Measurements from ENCODE around the gene U2SURP. TPM values are rescaled to one million over a fixed set of nuclear protein-coding genes. Genes with fewer than 3 reads are reported as not detected.
A peak's percentile ranks its signal among the peaks of the same experiment; 100 is the strongest.

Gene U2SURP
- total and polyA plus RNA-seq, 2 donors (not counting 3 experiments of a cell fraction or from before 2014, with no cell fraction given), result 12.6 to 92.4 TPM

DNA sequence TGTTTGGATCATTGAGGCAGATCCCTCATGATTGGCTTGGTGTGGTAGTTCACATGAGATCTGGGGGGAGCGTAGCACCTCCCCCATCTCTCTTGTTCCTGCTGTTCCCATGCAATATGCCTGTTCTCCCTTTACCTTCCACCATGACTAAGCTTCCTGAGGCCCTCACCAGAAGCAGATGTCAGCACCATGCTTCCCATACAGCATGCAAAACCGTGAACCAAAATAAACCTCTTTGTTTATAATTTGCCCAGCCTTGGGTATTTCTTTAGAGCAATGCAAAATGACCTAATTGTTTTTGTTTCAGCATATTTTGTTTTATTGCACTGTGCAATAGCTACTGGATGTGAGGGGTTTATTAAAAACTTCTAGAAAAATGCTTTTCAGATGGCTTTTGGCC, 61.6 kb downstream of the U2SURP start:
- Histone ChIP-seq H3K4me2 (ENCODE audit: insufficient read depth, low read length) (no peak overlapping the region), H4K20me1 (replicated peaks; ENCODE audit: control insufficient read depth, extremely low read depth, insufficient read depth, low read length) (no peaks in the 10 kb centered on the region), H3K27ac (ENCODE audit: insufficient read depth, low read depth, low read length) (no peak overlapping the region), H3K9ac (replicated peaks; ENCODE audit: extremely low read depth, insufficient read depth, low read length) (no peak overlapping the region), H3K27me3 (ENCODE audit: control insufficient read depth in 2 of 2, insufficient read depth in 2 of 2, low read length in 2 of 2) (no peaks in the 10 kb centered on the region), H3K79me2 (ENCODE audit: control insufficient read depth, insufficient read depth, low read length) (no peaks in the 10 kb centered on the region), H2AFZ (ENCODE audit: low read depth, low read length) (no peak overlapping the region), H3K9me1 (replicated peaks; ENCODE audit: control insufficient read depth, extremely low read depth, insufficient read depth, low read length) (no peaks in the 10 kb centered on the region), H3K4me3 (replicated peaks in 1 of 3; ENCODE audit: insufficient read depth in 1 of 3, low read depth in 1 of 3, low read length in 3 of 3) (no peak overlapping the region), H3K4me1 (ENCODE audit: control insufficient read depth, extremely low read depth, insufficient read depth, low read length) (peaks cover 4% of the 10 kb centered on the region), H3K36me3 (ENCODE audit: control insufficient read depth in 2 of 2, extremely low read depth in 1 of 2, insufficient read depth in 2 of 2, low read length in 2 of 2) (peaks cover 0 to 3% of the 10 kb centered on the region in 2 experiments), H3K9me3 (replicated peaks; ENCODE audit: control insufficient read depth, insufficient read depth, low read length) (no peaks in the 10 kb centered on the region)
- intact Hi-C loops (cut with micrococcal nuclease), result loop anchor here (10.0 kb wide), 1 partner anchor 582 kb away; no protein-coding TSS in a partner anchor
- ChIA-PET CTCF (interaction anchor here (1.3 kb wide), 1 partner anchor 29 kb away, joined by 3 read pairs; no protein-coding TSS in a partner anchor), POLR2A (no interaction called here)
- FAIRE-seq (no peak), DNase-seq (ENCODE audit: low read depth, low spot score) (peak; percentile 29)
- dilution Hi-C loops (cut with MboI; ENCODE audit: extremely low pct_ligation_motif_present, low sequenced_read_pairs), result no loop called here
- TF ChIP-seq FOS (IDR thresholded peaks at IDR 0.05; ENCODE audit: borderline replicate concordance, insufficient read depth, low read length), result peak; percentile 43
- no peak for TF ChIP-seq MYC (IDR thresholded peaks at IDR 0.05; ENCODE audit: low read depth, low read length)
- no TSS peak for BruUV-seq (replicated peaks)

- intact Hi-C loops (cut with micrococcal nuclease) (loop anchor here (10.0 kb wide), 1 partner anchor 580 kb away; no protein-coding TSS in a partner anchor), dilution Hi-C loops (cut with MboI; ENCODE audit: extremely low pct_ligation_motif_present, low sequenced_read_pairs) (no loop called here)
- Histone ChIP-seq H3K9me1 (replicated peaks; ENCODE audit: control insufficient read depth, extremely low read depth, insufficient read depth, low read length) (no peaks in the 10 kb centered on the region), H3K27ac (ENCODE audit: insufficient read depth, low read depth, low read length) (no peak overlapping the region), H3K79me2 (ENCODE audit: control insufficient read depth, insufficient read depth, low read length) (no peaks in the 10 kb centered on the region), H4K20me1 (replicated peaks; ENCODE audit: control insufficient read depth, extremely low read depth, insufficient read depth, low read length) (no peaks in the 10 kb centered on the region), H3K9me3 (replicated peaks; ENCODE audit: control insufficient read depth, insufficient read depth, low read length) (no peaks in the 10 kb centered on the region), H2AFZ (ENCODE audit: low read depth, low read length) (no peak overlapping the region), H3K4me2 (ENCODE audit: insufficient read depth, low read length) (no peak overlapping the region), H3K36me3 (ENCODE audit: control insufficient read depth in 2 of 2, extremely low read depth in 1 of 2, insufficient read depth in 2 of 2, low read length in 2 of 2) (no peaks in the 10 kb centered on the region), H3K27me3 (ENCODE audit: control insufficient read depth in 2 of 2, insufficient read depth in 2 of 2, low read length in 2 of 2) (no peaks in the 10 kb centered on the region), H3K4me1 (ENCODE audit: control insufficient read depth, extremely low read depth, insufficient read depth, low read length) (peaks cover 4% of the 10 kb centered on the region), H3K4me3 (replicated peaks in 1 of 3; ENCODE audit: insufficient read depth in 1 of 3, low read depth in 1 of 3, low read length in 3 of 3) (no peak overlapping the region), H3K9ac (replicated peaks; ENCODE audit: extremely low read depth, insufficient read depth, low read length) (no peak overlapping the region)
- no peak for TF ChIP-seq MYC (IDR thresholded peaks at IDR 0.05; ENCODE audit: low read depth, low read length)
- TF ChIP-seq JUN (IDR thresholded peaks at IDR 0.05; ENCODE audit: borderline replicate concordance, insufficient read depth, insufficient read length, low read depth), result no peak
- TF ChIP-seq, protein P1, sequence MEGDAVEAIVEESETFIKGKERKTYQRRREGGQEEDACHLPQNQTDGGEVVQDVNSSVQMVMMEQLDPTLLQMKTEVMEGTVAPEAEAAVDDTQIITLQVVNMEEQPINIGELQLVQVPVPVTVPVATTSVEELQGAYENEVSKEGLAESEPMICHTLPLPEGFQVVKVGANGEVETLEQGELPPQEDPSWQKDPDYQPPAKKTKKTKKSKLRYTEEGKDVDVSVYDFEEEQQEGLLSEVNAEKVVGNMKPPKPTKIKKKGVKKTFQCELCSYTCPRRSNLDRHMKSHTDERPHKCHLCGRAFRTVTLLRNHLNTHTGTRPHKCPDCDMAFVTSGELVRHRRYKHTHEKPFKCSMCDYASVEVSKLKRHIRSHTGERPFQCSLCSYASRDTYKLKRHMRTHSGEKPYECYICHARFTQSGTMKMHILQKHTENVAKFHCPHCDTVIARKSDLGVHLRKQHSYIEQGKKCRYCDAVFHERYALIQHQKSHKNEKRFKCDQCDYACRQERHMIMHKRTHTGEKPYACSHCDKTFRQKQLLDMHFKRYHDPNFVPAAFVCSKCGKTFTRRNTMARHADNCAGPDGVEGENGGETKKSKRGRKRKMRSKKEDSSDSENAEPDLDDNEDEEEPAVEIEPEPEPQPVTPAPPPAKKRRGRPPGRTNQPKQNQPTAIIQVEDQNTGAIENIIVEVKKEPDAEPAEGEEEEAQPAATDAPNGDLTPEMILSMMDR (IDR thresholded peaks at IDR 0.05; ENCODE audit: extremely low read depth in 1 of 2, insufficient read depth in 1 of 2, low read depth in 1 of 2, low read length in 2 of 2), result no peak
- no peak for TF ChIP-seq MAX (IDR thresholded peaks at IDR 0.05; ENCODE audit: insufficient read depth, insufficient read length)
- no peak for TF ChIP-seq POLR2A (IDR thresholded peaks at IDR 0.05; ENCODE audit: low read depth, low read length)
- TF ChIP-seq POLR2AphosphoS5 (IDR thresholded peaks at IDR 0.05; ENCODE audit: insufficient read depth, low read depth, low read length), result no peak
- no peak for TF ChIP-seq GATA2 (IDR thresholded peaks at IDR 0.05; ENCODE audit: insufficient read depth, insufficient read length, low read depth, low read length)
- no peak for TF ChIP-seq FOS (IDR thresholded peaks at IDR 0.05; ENCODE audit: borderline replicate concordance, insufficient read depth, low read length)
- TF ChIP-seq EZH2 (IDR thresholded peaks at IDR 0.05; ENCODE audit: borderline replicate concordance, low read depth, low read length, severe bottlenecking), result no peak
- no peak for DNase-seq (ENCODE audit: low read depth, low spot score)
- FAIRE-seq, result no peak
- CTCF ChIA-PET, result interaction anchor here (1.7 kb wide), 1 partner anchor 24 kb away, joined by 6 read pairs; no protein-coding TSS in a partner anchor
- no TSS peak for BruUV-seq (replicated peaks)
- POLR2A ChIA-PET, result no interaction called here
These were observed 63.4 kb downstream of the U2SURP start for GRCh38 chr3:143064777-143065176.
